ENCODE measurements around the gene CDC25A. TPM values are rescaled to one million over a fixed set of nuclear protein-coding genes. Genes with fewer than 3 reads are reported as not detected.
A peak's percentile ranks its signal among the peaks of the same experiment; 100 is the strongest.

The CDC25A gene
- total RNA-seq, result under 1 TPM; 0.24 to 0.74 TPM

GRCh38 chr3:48188266-48189201, at the start of gene CDC25A:
TSS of gene CDC25A (minus strand) at chr3:48188417. CDS start at chr3:48187947, 470 bp downstream.
- Histone ChIP-seq H3K9me3 (no peaks in the 10 kb centered on the region), H3K27ac (peak within 1 kb of the TSS; percentile 33 to 60), H3K4me3 (peak within 1 kb of the TSS; percentile 58 to 83), H3K36me3 (no peaks in the 10 kb centered on the region), H3K27me3 (no peaks in the 10 kb centered on the region), H3K4me1 (peaks cover 0 to 12% of the 10 kb centered on the region in 2 donors)
- DNase-seq (ENCODE audit: low spot score), result peak; percentile 97
- TF ChIP-seq CTCF (IDR thresholded peaks at IDR 0.05), result no peak

- Histone ChIP-seq H3K4me1 (peaks cover 0 to 13% of the 10 kb centered on the region in 2 donors), H3K36me3 (no peaks in the 10 kb centered on the region), H3K27me3 (no peaks in the 10 kb centered on the region), H3K4me3 (no peak overlapping the region), H3K9me3 (no peaks in the 10 kb centered on the region), H3K27ac (no peak overlapping the region)
- no peak for TF ChIP-seq CTCF (IDR thresholded peaks at IDR 0.05)
- no peak for DNase-seq (ENCODE audit: low spot score)
Observed at GRCh38 chr3:48236531-48236930, 48.3 kb upstream of the CDC25A start.

- no peaks in the 10 kb centered on the region for H3K27me3 ChIP-seq
- no peak for TF ChIP-seq CTCF (IDR thresholded peaks at IDR 0.05)
- no peak for DNase-seq (ENCODE audit: low spot score)
- no peak overlapping the region for H3K27ac ChIP-seq
- H3K36me3 ChIP-seq, result no peaks in the 10 kb centered on the region
- H3K9me3 ChIP-seq, result no peaks in the 10 kb centered on the region
- no peak overlapping the region for H3K4me3 ChIP-seq
- H3K4me1 ChIP-seq, result peaks cover 0 to 9% of the 10 kb centered on the region in 2 donors
Observed at GRCh38 chr3:48233542-48233941, 45.3 kb upstream of the CDC25A start.

- Histone ChIP-seq H3K36me3 (no peaks in the 10 kb centered on the region), H3K9me3 (no peaks in the 10 kb centered on the region), H3K27me3 (no peaks in the 10 kb centered on the region), H3K27ac (peak overlapping the region; percentile 8 to 28), H3K4me3 (peak overlapping the region in 1 of 2 donors; percentile 9), H3K4me1 (peaks cover 0 to 9% of the 10 kb centered on the region in 2 donors)
- TF ChIP-seq CTCF (IDR thresholded peaks at IDR 0.05), result peak; percentile 23 to 70
- peak; percentile 88 for DNase-seq (ENCODE audit: low spot score)
Observed at GRCh38 chr3:48232734-48233133, 44.5 kb upstream of the CDC25A start.

GRCh38 chr3:48232232-48232631, 44.0 kb upstream of the CDC25A start:
- no peak for DNase-seq (ENCODE audit: low spot score)
- Histone ChIP-seq H3K27me3 (no peaks in the 10 kb centered on the region), H3K9me3 (no peaks in the 10 kb centered on the region), H3K4me3 (no peak overlapping the region), H3K4me1 (peaks cover 0 to 9% of the 10 kb centered on the region in 2 donors), H3K36me3 (no peaks in the 10 kb centered on the region), H3K27ac (peak overlapping the region; percentile 8 to 28)
- no peak for TF ChIP-seq CTCF (IDR thresholded peaks at IDR 0.05)
